GM12878 (cell line): ENCODE measurements around the gene DUSP10. TPM values are rescaled to one million over a fixed set of nuclear protein-coding genes. Genes with fewer than 3 reads are reported as not detected.

ENCODE experiments used
- ATF7 ChIP-seq: fragments of 450-650 bp; IDR thresholded peaks from 2 replicates; pipeline ENCODE4 v1.6.1; 2016; ENCODE audit warnings: low read depth, mild to moderate bottlenecking
- BCL3 ChIP-seq: IDR thresholded peaks from 2 replicates; pipeline ENCODE4 v1.6.1; 2011; ENCODE audit warnings: borderline replicate concordance, low read depth, mild to moderate bottlenecking, moderate library complexity, low read length; ENCODE audit not compliant: insufficient read depth, poor library complexity, severe bottlenecking
- CEBPB ChIP-seq, 2 experiments: fragments of 150-350 bp in 1 of 2; IDR thresholded peaks; 2 replicates each; pipeline ENCODE4 v1.6.1; 2012 to 2014; ENCODE audit warnings: low read depth in 2 of 2, low read length in 2 of 2, borderline replicate concordance in 1 of 2, inconsistent platforms in 1 of 2
- FOXM1 ChIP-seq: IDR thresholded peaks from 2 replicates; pipeline ENCODE4 v1.6.1; 2012; ENCODE audit warnings: low read depth, mild to moderate bottlenecking, inconsistent platforms, low read length, moderate library complexity
- GABPA ChIP-seq: IDR thresholded peaks from 2 replicates; pipeline ENCODE4 v1.6.1; 2014; ENCODE audit warnings: antibody characterized with exemption, low read depth, mild to moderate bottlenecking, inconsistent platforms
- IKZF2 ChIP-seq, 2 experiments: fragments of 450-650 bp; IDR thresholded peaks; 2 replicates each; pipeline ENCODE4 v1.6.1; 2017; ENCODE audit warnings: mild to moderate bottlenecking in 2 of 2, moderate library complexity in 2 of 2
- IRF5 ChIP-seq: fragments of 450-650 bp; IDR thresholded peaks from 2 replicates; pipeline ENCODE4 v1.6.1; 2017; ENCODE audit warnings: borderline replicate concordance
- JUND ChIP-seq: IDR thresholded peaks from 2 replicates; pipeline ENCODE4 v1.6.1; 2012; ENCODE audit warnings: low read depth, mild to moderate bottlenecking, low read length, improper control_type of control experiment, moderate library complexity
- MAX ChIP-seq: IDR thresholded peaks from 2 replicates; pipeline ENCODE4 v1.6.1; 2012; ENCODE audit warnings: low read depth, low read length, improper control_type of control experiment
- MEF2A ChIP-seq: IDR thresholded peaks from 2 replicates; pipeline ENCODE4 v1.6.1; 2011; ENCODE audit warnings: low read depth, mild to moderate bottlenecking, low read length, moderate library complexity; ENCODE audit not compliant: insufficient read depth
- MXI1 ChIP-seq: fragments of 150-350 bp; IDR thresholded peaks from 2 replicates; pipeline ENCODE4 v1.6.1; 2011; ENCODE audit warnings: low read depth, mild to moderate bottlenecking, inconsistent platforms, low read length, improper control_type of control experiment
- MYB ChIP-seq: fragments of 150-350 bp; IDR thresholded peaks from 2 replicates; pipeline ENCODE4 v1.6.1; 2014; ENCODE audit warnings: mild to moderate bottlenecking, low read depth, low read length, borderline replicate concordance
- NFXL1 ChIP-seq: fragments of 450-650 bp; IDR thresholded peaks from 2 replicates; pipeline ENCODE4 v1.6.1; 2017; ENCODE audit warnings: antibody characterized with exemption, mild to moderate bottlenecking, borderline replicate concordance
- NR2C2 ChIP-seq: IDR thresholded peaks from 2 replicates; pipeline ENCODE4 v1.6.1; 2011; ENCODE audit warnings: borderline replicate concordance, low read depth; ENCODE audit not compliant: control insufficient read depth, insufficient read length
- NR2F1 ChIP-seq: fragments of 450-650 bp; conservative IDR thresholded peaks from 2 replicates; pipeline ENCODE4 v1.6.1; 2017; ENCODE audit warnings: mild to moderate bottlenecking
- NRF1 ChIP-seq: conservative IDR thresholded peaks from 2 replicates; pipeline ENCODE4 v1.6.1; 2011; ENCODE audit warnings: mild to moderate bottlenecking, low read depth, low read length, improper control_type of control experiment
- SIX5 ChIP-seq: IDR thresholded peaks from 2 replicates; pipeline ENCODE4 v1.6.1; 2011; ENCODE audit warnings: mild to moderate bottlenecking, low read depth, low read length, moderate library complexity; ENCODE audit not compliant: severe bottlenecking
- SMARCA5 ChIP-seq: fragments of 450-650 bp; IDR thresholded peaks from 2 replicates; pipeline ENCODE4 v1.6.1; 2017; ENCODE audit warnings: mild to moderate bottlenecking
- SUPT20H ChIP-seq: IDR thresholded peaks from 2 replicates; pipeline ENCODE4 v1.6.1; 2011; ENCODE audit warnings: low read depth, mild to moderate bottlenecking, low read length, moderate library complexity, borderline replicate concordance; ENCODE audit not compliant: control insufficient read depth
- ZNF207 ChIP-seq: fragments of 450-650 bp; IDR thresholded peaks from 2 replicates; pipeline ENCODE4 v1.6.1; 2014; ENCODE audit warnings: antibody characterized with exemption, mild to moderate bottlenecking, borderline replicate concordance
- ZNF217 ChIP-seq: fragments of 450-650 bp; IDR thresholded peaks from 2 replicates; pipeline ENCODE4 v1.6.1; 2017; ENCODE audit warnings: antibody characterized with exemption, mild to moderate bottlenecking
- ZNF384 ChIP-seq: IDR thresholded peaks from 2 replicates; pipeline ENCODE4 v1.6.1; 2012; ENCODE audit warnings: low read depth, mild to moderate bottlenecking, low read length, improper control_type of control experiment, borderline replicate concordance
- polyA plus RNA-seq, 11 experiments: library from polyadenylated mRNA; depleted of rRNA in 4 of 11; unstranded in 6 of 11; stranded (reverse) in 5 of 11; fragments of >200 nt; fragmentation: Nextera tagmentation in 4 of 11; fragmentation: Illumina TruSeq in 1 of 11; extraction: Ambion mirVana in 4 of 11; extraction: Trizol in 1 of 11; gene quantifications; 1 replicate in 1 of 11; 2 replicates in 10 of 11; pipeline versions ENCODE4 v1.2.1 to v1.2.3, GENCODE V29; 2011 to 2016; ENCODE audit warnings: inconsistent platforms in 2 of 11, missing spikeins in 2 of 11, low read depth in 1 of 11
- total RNA-seq, 4 experiments: library from RNA; depleted of rRNA in 3 of 4; stranded (reverse); fragments of >200 nt in 3 of 4; fragmentation: Illumina TruSeq in 1 of 4; extraction: Trizol in 1 of 4; gene quantifications; 2 replicates each; pipeline versions ENCODE4 v1.2.1 to v1.2.3, GENCODE V29; 2013 to 2021
- TF ChIP-seq, protein P1 (sequence below): fragments of 450-650 bp; formaldehyde crosslinking; IDR thresholded peaks from 2 replicates; pipeline ENCODE4 v1.5.0; 2022; ENCODE audit warnings: mild to moderate bottlenecking, missing genetic modification characterization

The DUSP10 gene
- total and polyA plus RNA-seq, 10 of the 15 experiments (the other 5 are each of a cell fraction or from before 2014, with no cell fraction given): 20.3 to 38.4 (median 27.8) TPM

DNA sequence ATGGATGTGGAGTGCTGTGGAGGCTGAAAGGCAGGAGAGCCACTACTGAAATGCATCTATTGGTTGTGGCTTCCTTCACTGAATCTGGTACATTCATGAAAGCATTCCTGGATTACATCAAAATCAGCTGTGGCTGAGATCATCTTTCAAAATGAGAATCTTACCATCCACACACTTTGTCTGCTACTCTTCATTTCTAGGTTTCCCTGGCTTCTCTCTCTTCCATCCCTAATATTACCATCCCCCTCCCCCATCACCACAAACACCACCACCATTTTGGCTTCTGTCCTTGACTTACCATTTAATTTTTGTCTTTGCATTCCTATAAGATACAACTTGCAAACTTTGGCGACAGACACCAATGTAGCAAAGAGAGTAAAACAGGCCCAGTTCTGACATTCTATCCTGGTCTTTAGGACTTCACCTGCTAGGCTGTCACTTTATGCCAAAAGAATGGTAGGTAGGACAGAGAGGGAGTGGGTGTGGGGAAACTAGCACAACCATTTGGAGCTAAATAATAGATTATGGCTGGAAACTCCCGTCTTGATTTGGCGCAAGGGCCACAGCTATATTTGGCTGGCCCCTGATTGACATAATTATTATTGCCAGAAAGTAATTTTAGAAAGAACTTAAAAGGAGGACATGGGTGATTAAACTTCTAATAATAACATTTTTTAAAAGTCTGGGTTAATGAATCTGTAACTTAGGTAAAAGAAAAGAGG lies 15.1 kb upstream of the DUSP10 start (continued):
- TF ChIP-seq, protein P1, sequence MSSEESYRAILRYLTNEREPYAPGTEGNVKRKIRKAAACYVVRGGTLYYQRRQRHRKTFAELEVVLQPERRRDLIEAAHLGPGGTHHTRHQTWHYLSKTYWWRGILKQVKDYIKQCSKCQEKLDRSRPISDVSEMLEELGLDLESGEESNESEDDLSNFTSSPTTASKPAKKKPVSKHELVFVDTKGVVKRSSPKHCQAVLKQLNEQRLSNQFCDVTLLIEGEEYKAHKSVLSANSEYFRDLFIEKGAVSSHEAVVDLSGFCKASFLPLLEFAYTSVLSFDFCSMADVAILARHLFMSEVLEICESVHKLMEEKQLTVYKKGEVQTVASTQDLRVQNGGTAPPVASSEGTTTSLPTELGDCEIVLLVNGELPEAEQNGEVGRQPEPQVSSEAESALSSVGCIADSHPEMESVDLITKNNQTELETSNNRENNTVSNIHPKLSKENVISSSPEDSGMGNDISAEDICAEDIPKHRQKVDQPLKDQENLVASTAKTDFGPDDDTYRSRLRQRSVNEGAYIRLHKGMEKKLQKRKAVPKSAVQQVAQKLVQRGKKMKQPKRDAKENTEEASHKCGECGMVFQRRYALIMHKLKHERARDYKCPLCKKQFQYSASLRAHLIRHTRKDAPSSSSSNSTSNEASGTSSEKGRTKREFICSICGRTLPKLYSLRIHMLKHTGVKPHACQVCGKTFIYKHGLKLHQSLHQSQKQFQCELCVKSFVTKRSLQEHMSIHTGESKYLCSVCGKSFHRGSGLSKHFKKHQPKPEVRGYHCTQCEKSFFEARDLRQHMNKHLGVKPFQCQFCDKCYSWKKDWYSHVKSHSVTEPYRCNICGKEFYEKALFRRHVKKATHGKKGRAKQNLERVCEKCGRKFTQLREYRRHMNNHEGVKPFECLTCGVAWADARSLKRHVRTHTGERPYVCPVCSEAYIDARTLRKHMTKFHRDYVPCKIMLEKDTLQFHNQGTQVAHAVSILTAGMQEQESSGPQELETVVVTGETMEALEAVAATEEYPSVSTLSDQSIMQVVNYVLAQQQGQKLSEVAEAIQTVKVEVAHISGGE (CRISPR knock-in tag): no peak
- TF ChIP-seq CEBPB (IDR thresholded peaks at IDR 0.05; ENCODE audit: borderline replicate concordance in 1 of 2, low read depth in 2 of 2, low read length in 2 of 2) (peak in 1 of 2 experiments; percentile 79; a peak in 1 of 4 replicates), MAX (no peak), GABPA (peak; percentile 35; the same call in 1 of the 2 replicates), MEF2A (peak; percentile 100), ATF7 (peak; percentile 45; the same call in 1 of the 2 replicates), FOXM1 (peak; percentile 95; the same call in 1 of the 2 replicates), SMARCA5 (no peak), MYB (no peak), SUPT20H (no peak), BCL3 (peak; percentile 57), ZNF384 (no peak), NFXL1 (no peak), IRF5 (no peak), NR2F1 (no peak), ZNF207 (no peak), JUND (no peak), IKZF2 (IDR thresholded peaks at IDR 0.05) (peak; percentile 67 to 70), ZNF217 (0 out of 2 replicates have a peak, but pooled peaks have one; percentile 34), NR2C2 (no peak), MXI1 (no peak), NRF1 (no peak), SIX5 (no peak)
